Activated CD4-positive, alpha-beta memory T cell treated with anti-CD3 and anti-CD28 coated beads for 36 hours (primary cell): ENCODE results near the gene NKAIN1. TPM values are rescaled to one million over a fixed set of nuclear protein-coding genes. Genes with fewer than 3 reads are reported as not detected.
"Not testable (repeated sequence)": the region's sequence is repeated elsewhere in the genome, so short reads cannot be mapped to it uniquely, and the experiment has no call there.

Experiments used
- CTCF ChIA-PET: fragments of 350-600 bp; sonication (Branson Sonifier 250); formaldehyde crosslinking; loops from one replicate; lab custom pipeline; 2021; ENCODE audit warnings: antibody characterized with exemption, inconsistent platforms; lab: Charles Lee
- POLR2A ChIA-PET: fragments of 350-600 bp; sonication (Branson Sonifier 250); formaldehyde crosslinking; loops from one replicate; lab custom pipeline; 2021; ENCODE audit warnings: antibody characterized with exemption; lab: Charles Lee
- DNase-seq: peaks from one replicate; pipeline ENCODE4 v3.0.0-alpha.2; 2020
- H3K27ac Mint-ChIP-seq: one replicate; pipeline ENCODE4 v1.8.0; 2021; ENCODE audit warnings: mixed read lengths
- H3K27me3 Mint-ChIP-seq: one replicate; pipeline ENCODE4 v1.8.0; 2021; ENCODE audit warnings: mixed read lengths
- H3K36me3 Mint-ChIP-seq: one replicate; pipeline ENCODE4 v1.8.0; 2021; ENCODE audit warnings: mixed read lengths
- H3K4me1 Mint-ChIP-seq: one replicate; pipeline ENCODE4 v1.8.0; 2021; ENCODE audit warnings: low read depth, mixed read lengths
- H3K4me3 Mint-ChIP-seq: one replicate; pipeline ENCODE4 v1.8.0; 2021; ENCODE audit warnings: mild to moderate bottlenecking, mixed read lengths
- H3K9me3 Mint-ChIP-seq: one replicate; pipeline ENCODE4 v1.8.0; 2021; ENCODE audit warnings: mixed read lengths
- intact Hi-C: fragments of 100-400 bp; cut with micrococcal nuclease; formaldehyde crosslinking; loops from one replicate; pipeline ENCODE4 v1.15.1; 2023
- total RNA-seq, 2 experiments: library from RNA; stranded (reverse); gene quantifications; one replicate each; pipeline ENCODE4 v1.2.3, GENCODE V29; 2021

Gene NKAIN1
- not detected for total RNA-seq

- Mint-ChIP-seq H3K4me3 (no peak within 1 kb of the TSS), H3K4me1 (peaks cover 5% of the 10 kb centered on the region), H3K9me3 (no peaks in the 10 kb centered on the region), H3K27me3 (peaks cover 49% of the 10 kb centered on the region), H3K36me3 (no peaks in the 10 kb centered on the region), H3K27ac (no peak within 1 kb of the TSS)
- ChIA-PET POLR2A (no interaction called here), CTCF (interaction anchor here (0.6 kb wide), 1 partner anchor 54 kb away, joined by 4 read pairs; no protein-coding TSS in a partner anchor)
- no peak for DNase-seq
- intact Hi-C loops: no loop called here
Measured at GRCh38 chr1:31239653-31240241, at the start of gene NKAIN1. TSS of gene NKAIN1 (minus strand) at chr1:31239887. CDS start at chr1:31239547, 340 bp downstream.

GRCh38 chr1:31289021-31289420 lies 49.3 kb upstream of the NKAIN1 start:
- Mint-ChIP-seq H3K27ac (no peak overlapping the region), H3K4me3 (no peak overlapping the region), H3K36me3 (peaks cover 43% of the 10 kb centered on the region), H3K9me3 (no peaks in the 10 kb centered on the region), H3K4me1 (peaks cover 3% of the 10 kb centered on the region), H3K27me3 (no peaks in the 10 kb centered on the region)
- intact Hi-C loops: no loop called here
- ChIA-PET CTCF (no interaction called here), POLR2A (no interaction called here)
- DNase-seq: no peak

GRCh38 chr1:31287791-31288190 lies 48.1 kb upstream of the NKAIN1 start:
- H3K9me3 Mint-ChIP-seq, H3K27ac Mint-ChIP-seq, intact Hi-C loops, H3K4me1 Mint-ChIP-seq, CTCF ChIA-PET, POLR2A ChIA-PET, H3K27me3 Mint-ChIP-seq, H3K4me3 Mint-ChIP-seq, DNase-seq: not testable (repeated sequence)
- peaks cover 37% of the 10 kb centered on the region for H3K36me3 Mint-ChIP-seq

GRCh38 chr1:31282426-31282825 lies 42.7 kb upstream of the NKAIN1 start:
- POLR2A ChIA-PET: interaction anchor here (0.8 kb wide), 1 partner anchor 14 kb away, joined by 3 read pairs; no protein-coding TSS in a partner anchor
- H3K27ac Mint-ChIP-seq, H3K9me3 Mint-ChIP-seq, H3K27me3 Mint-ChIP-seq, H3K4me1 Mint-ChIP-seq, intact Hi-C loops, H3K4me3 Mint-ChIP-seq, DNase-seq: not testable (repeated sequence)
- peaks cover 40% of the 10 kb centered on the region for H3K36me3 Mint-ChIP-seq
- CTCF ChIA-PET: interaction anchor here (0.9 kb wide), 1 partner anchor 98 kb away, joined by 3 read pairs; no protein-coding TSS in a partner anchor

- Mint-ChIP-seq H3K36me3 (peaks cover 47% of the 10 kb centered on the region), H3K9me3 (no peaks in the 10 kb centered on the region)
Measured at GRCh38 chr1:31273619-31274018, 33.9 kb upstream of the NKAIN1 start.

GRCh38 chr1:31272369-31272768 lies 32.7 kb upstream of the NKAIN1 start:
- DNase-seq: no peak
- Mint-ChIP-seq H3K27me3 (no peaks in the 10 kb centered on the region), H3K36me3 (peaks cover 49% of the 10 kb centered on the region), H3K9me3 (no peaks in the 10 kb centered on the region), H3K27ac (no peak overlapping the region), H3K4me3 (no peak overlapping the region), H3K4me1 (no peaks in the 10 kb centered on the region)
- ChIA-PET CTCF (no interaction called here), POLR2A (no interaction called here)
- intact Hi-C loops: no loop called here

More at GRCh38 chr1:31273619-31274018, 33.9 kb upstream of the NKAIN1 start:
- no peak overlapping the region for H3K4me3 Mint-ChIP-seq
- no peaks in the 10 kb centered on the region for H3K4me1 Mint-ChIP-seq
- CTCF ChIA-PET: no interaction called here
- no peaks in the 10 kb centered on the region for H3K27me3 Mint-ChIP-seq
- intact Hi-C loops: no loop called here
- no peak overlapping the region for H3K27ac Mint-ChIP-seq
- POLR2A ChIA-PET: no interaction called here
- no peak for DNase-seq

- no peaks in the 10 kb centered on the region for H3K9me3 Mint-ChIP-seq
- ChIA-PET CTCF (no interaction called here), POLR2A (no interaction called here)
- no peaks in the 10 kb centered on the region for H3K27me3 Mint-ChIP-seq
- no peak overlapping the region for H3K4me3 Mint-ChIP-seq
- H3K27ac Mint-ChIP-seq: no peak overlapping the region
- no peaks in the 10 kb centered on the region for H3K4me1 Mint-ChIP-seq
- intact Hi-C loops: no loop called here
- DNase-seq: no peak
- H3K36me3 Mint-ChIP-seq: peaks cover 61% of the 10 kb centered on the region
Measured at GRCh38 chr1:31266547-31266946, 26.9 kb upstream of the NKAIN1 start.

GRCh38 chr1:31264790-31265386 lies 25.2 kb upstream of the NKAIN1 start:
- Mint-ChIP-seq H3K4me1 (no peaks in the 10 kb centered on the region), H3K36me3 (peaks cover 58% of the 10 kb centered on the region), H3K27ac (no peak overlapping the region), H3K27me3 (no peaks in the 10 kb centered on the region), H3K9me3 (no peaks in the 10 kb centered on the region), H3K4me3 (no peak overlapping the region)
- intact Hi-C loops: no loop called here
- ChIA-PET POLR2A (no interaction called here), CTCF (interaction anchor here (0.7 kb wide), 1 partner anchor 20 kb away, joined by 4 read pairs; no protein-coding TSS in a partner anchor)
- no peak for DNase-seq

GRCh38 chr1:31263408-31263807 lies 23.7 kb upstream of the NKAIN1 start:
- Mint-ChIP-seq H3K9me3 (no peaks in the 10 kb centered on the region), H3K27ac (no peak overlapping the region), H3K4me1 (no peaks in the 10 kb centered on the region), H3K27me3 (no peaks in the 10 kb centered on the region), H3K4me3 (no peak overlapping the region), H3K36me3 (peaks cover 59% of the 10 kb centered on the region)
- ChIA-PET CTCF (no interaction called here), POLR2A (no interaction called here)
- intact Hi-C loops: no loop called here
- DNase-seq: no peak

- H3K4me3 Mint-ChIP-seq, H3K27me3 Mint-ChIP-seq, H3K4me1 Mint-ChIP-seq, H3K9me3 Mint-ChIP-seq, CTCF ChIA-PET, POLR2A ChIA-PET, DNase-seq, H3K27ac Mint-ChIP-seq, intact Hi-C loops: not testable (repeated sequence)
- peaks cover 61% of the 10 kb centered on the region for H3K36me3 Mint-ChIP-seq
Measured at GRCh38 chr1:31262393-31262792, 22.7 kb upstream of the NKAIN1 start.

- Mint-ChIP-seq H3K36me3 (peaks cover 59% of the 10 kb centered on the region), H3K27me3 (no peaks in the 10 kb centered on the region)
- intact Hi-C loops: no loop called here
Measured at GRCh38 chr1:31261916-31262315, 22.2 kb upstream of the NKAIN1 start.

GRCh38 chr1:31259746-31260145 lies 20.1 kb upstream of the NKAIN1 start:
- ChIA-PET POLR2A (no interaction called here), CTCF (no interaction called here)
- intact Hi-C loops: no loop called here
- Mint-ChIP-seq H3K9me3 (no peaks in the 10 kb centered on the region), H3K36me3 (peaks cover 43% of the 10 kb centered on the region), H3K4me1 (no peaks in the 10 kb centered on the region), H3K4me3 (no peak overlapping the region), H3K27ac (no peak overlapping the region), H3K27me3 (no peaks in the 10 kb centered on the region)
- DNase-seq: no peak

More at GRCh38 chr1:31261916-31262315, 22.2 kb upstream of the NKAIN1 start:
- ChIA-PET POLR2A (no interaction called here), CTCF (no interaction called here)
- H3K4me1 Mint-ChIP-seq: no peaks in the 10 kb centered on the region
- no peaks in the 10 kb centered on the region for H3K9me3 Mint-ChIP-seq
- DNase-seq: no peak
- no peak overlapping the region for H3K27ac Mint-ChIP-seq
- H3K4me3 Mint-ChIP-seq: no peak overlapping the region

- H3K4me1 Mint-ChIP-seq: no peaks in the 10 kb centered on the region
Measured at GRCh38 chr1:31258581-31258980, 18.9 kb upstream of the NKAIN1 start.

More at GRCh38 chr1:31258581-31258980, 18.9 kb upstream of the NKAIN1 start:
- no peak for DNase-seq
- Mint-ChIP-seq H3K27ac (no peak overlapping the region), H3K36me3 (peaks cover 34% of the 10 kb centered on the region), H3K9me3 (no peaks in the 10 kb centered on the region), H3K4me3 (no peak overlapping the region), H3K27me3 (no peaks in the 10 kb centered on the region)
- intact Hi-C loops: no loop called here
- CTCF ChIA-PET: no interaction called here
- POLR2A ChIA-PET: no interaction called here
